H1 (cell line): Measurements from ENCODE around the gene TACC2. TPM values are rescaled to one million over a fixed set of nuclear protein-coding genes. Genes with fewer than 3 reads are reported as not detected.

ENCODE experiments used
- CTCF ChIA-PET: fragments of 300-600 bp; sonication (Branson Sonifier 250); formaldehyde crosslinking; loops from one replicate; lab custom pipeline; 2021; ENCODE audit not compliant: partially characterized antibody; lab: Charles Lee
- POLR2A ChIA-PET: fragments of 300-600 bp; sonication (Branson Sonifier 250); formaldehyde crosslinking; loops from one replicate; lab custom pipeline; 2021; ENCODE audit warnings: inconsistent platforms; ENCODE audit not compliant: partially characterized antibody; lab: Charles Lee
- DNase-seq, 2 experiments: peaks; one replicate each; pipeline versions ENCODE4 v3.0.0 to v3.0.0-alpha.2; 2010 to 2022; ENCODE audit warnings: low spot score in 2 of 2, low read depth in 1 of 2, mixed read lengths in 1 of 2
- FAIRE-seq: peaks from 2 replicates; lab custom pipeline; 2011; peaks lifted over from hg19 to GRCh38; lab: Jason Lieb, UNC
- H2AFZ ChIP-seq: 2 replicates; pipeline ENCODE4 v1.8.1; 2012; ENCODE audit warnings: low read length, inconsistent platforms
- H2AK5ac ChIP-seq: 2 replicates; pipeline ENCODE4 v1.6.1; 2013; ENCODE audit warnings: low read depth, low read length
- H2BK120ac ChIP-seq: replicated peaks from 2 replicates; pipeline ENCODE3; 2013; ENCODE audit warnings: low read depth, low read length, inconsistent platforms
- H2BK12ac ChIP-seq: 2 replicates; pipeline ENCODE4 v1.6.1; 2013; ENCODE audit warnings: low read depth, low read length
- H2BK15ac ChIP-seq: 2 replicates; pipeline ENCODE4 v1.6.1; 2013; ENCODE audit warnings: low read length
- H2BK20ac ChIP-seq: 2 replicates; pipeline ENCODE4 v1.6.1; 2013; ENCODE audit warnings: low read length
- H2BK5ac ChIP-seq: 2 replicates; pipeline ENCODE4 v1.6.1; 2013; ENCODE audit warnings: low read depth, low read length
- H3K14ac ChIP-seq: 2 replicates; pipeline ENCODE4 v1.6.1; 2013; ENCODE audit warnings: inconsistent platforms; ENCODE audit not compliant: insufficient read length
- H3K18ac ChIP-seq: 2 replicates; pipeline ENCODE4 v1.6.1; 2013; ENCODE audit warnings: low read length; ENCODE audit errors: extremely low read depth
- H3K23ac ChIP-seq: 2 replicates; pipeline ENCODE4 v1.6.1; 2013; ENCODE audit warnings: inconsistent platforms; ENCODE audit not compliant: insufficient read length
- H3K23me2 ChIP-seq: 2 replicates; pipeline ENCODE4 v1.6.1; 2013; ENCODE audit warnings: low read depth, low read length
- H3K27ac ChIP-seq: 2 replicates; pipeline ENCODE4 v1.6.1; 2011; ENCODE audit warnings: low read depth, low read length, inconsistent platforms
- H3K27me3 ChIP-seq, 4 experiments: replicated peaks in 1 of 4; 1 replicate in 1 of 4; 2 replicates in 3 of 4; pipeline versions ENCODE4 v1.6.1 to v1.8.1; 2011 to 2013; ENCODE audit warnings: low read length in 3 of 4, mild to moderate bottlenecking in 3 of 4, inconsistent platforms in 2 of 4, mixed read lengths in 2 of 4, moderate library complexity in 1 of 4; ENCODE audit not compliant: control insufficient read depth in 3 of 4, insufficient read depth in 3 of 4; ENCODE audit errors: extremely low read depth in 1 of 4
- H3K36me3 ChIP-seq, 4 experiments: 2 replicates each; pipeline versions ENCODE4 v1.6.1 to v1.8.1; 2011 to 2013; ENCODE audit warnings: mild to moderate bottlenecking in 4 of 4, low read length in 3 of 4, moderate library complexity in 2 of 4, control low read depth in 1 of 4, inconsistent platforms in 1 of 4; ENCODE audit not compliant: insufficient read depth in 4 of 4, control insufficient read depth in 2 of 4
- H3K4ac ChIP-seq: replicated peaks from 2 replicates; pipeline ENCODE3; 2013; ENCODE audit warnings: low read length, low read depth, mixed read lengths, inconsistent platforms; ENCODE audit not compliant: insufficient read length
- H3K4me1 ChIP-seq, 4 experiments: replicated peaks in 1 of 4; 1 replicate in 1 of 4; 2 replicates in 3 of 4; pipeline versions ENCODE4 v1.6.1 to v1.8.1; 2011 to 2013; ENCODE audit warnings: low read length in 3 of 4, inconsistent platforms in 2 of 4, mixed read lengths in 1 of 4; ENCODE audit not compliant: insufficient read depth in 4 of 4, control insufficient read depth in 3 of 4
- H3K4me2 ChIP-seq, 2 experiments: 2 replicates each; pipeline versions ENCODE4 v1.6.1 to v1.8.1; 2011 to 2013; ENCODE audit warnings: low read depth in 2 of 2, low read length in 2 of 2, control low read depth in 1 of 2, inconsistent platforms in 1 of 2, mild to moderate bottlenecking in 1 of 2; ENCODE audit not compliant: insufficient read depth in 1 of 2
- H3K4me3 ChIP-seq, 4 experiments: fragments of 200-600, 300-600 bp in 1 of 4; sonication (generic), shearing (Covaris generic), sonication (Bioruptor Twin) in 1 of 4; 2 replicates each; pipeline versions ENCODE4 v1.5.1 to v1.8.1; 2011 to 2016; ENCODE audit warnings: low read length in 4 of 4, low read depth in 3 of 4, control low read depth in 2 of 4, inconsistent platforms in 2 of 4, mild to moderate bottlenecking in 2 of 4, mixed read lengths in 1 of 4, moderate library complexity in 1 of 4; ENCODE audit not compliant: insufficient read depth in 2 of 4; ENCODE audit errors: extremely low read depth in 1 of 4
- H3K56ac ChIP-seq: replicated peaks from 2 replicates; pipeline ENCODE3; 2013; ENCODE audit warnings: low read depth, mild to moderate bottlenecking, mixed read lengths, low read length, inconsistent platforms; ENCODE audit not compliant: insufficient read length
- H3K79me1 ChIP-seq: 2 replicates; pipeline ENCODE4 v1.6.1; 2013; ENCODE audit warnings: low read depth, low read length, control low read depth
- H3K79me2 ChIP-seq, 2 experiments: 2 replicates each; pipeline versions ENCODE4 v1.6.1 to v1.8.1; 2012 to 2013; ENCODE audit warnings: low read length in 2 of 2, mild to moderate bottlenecking in 2 of 2, inconsistent platforms in 1 of 2; ENCODE audit not compliant: insufficient read depth in 2 of 2, control insufficient read depth in 1 of 2
- H3K9ac ChIP-seq, 4 experiments: replicated peaks in 1 of 4; 1 replicate in 1 of 4; 2 replicates in 3 of 4; pipeline versions ENCODE4 v1.6.1 to v1.8.1; 2011 to 2013; ENCODE audit warnings: low read depth in 3 of 4, low read length in 3 of 4, control low read depth in 2 of 4, mild to moderate bottlenecking in 2 of 4, moderate library complexity in 2 of 4, inconsistent platforms in 1 of 4; ENCODE audit errors: extremely low read depth in 1 of 4
- H3K9me3 ChIP-seq, 2 experiments: 2 replicates each; pipeline versions ENCODE4 v1.6.1 to v1.8.1; 2012 to 2013; ENCODE audit warnings: mild to moderate bottlenecking in 2 of 2, moderate library complexity in 2 of 2, control low read depth in 1 of 2, inconsistent platforms in 1 of 2, low read depth in 1 of 2, low read length in 1 of 2, mixed read lengths in 1 of 2; ENCODE audit not compliant: insufficient read depth in 2 of 2
- H4K20me1 ChIP-seq, 2 experiments: replicated peaks in 1 of 2; 2 replicates each; pipeline versions ENCODE3 to v1.8.1; 2011 to 2013; ENCODE audit warnings: inconsistent platforms in 2 of 2, low read length in 2 of 2, mild to moderate bottlenecking in 1 of 2; ENCODE audit not compliant: insufficient read depth in 2 of 2, control insufficient read depth in 1 of 2
- H4K5ac ChIP-seq: 2 replicates; pipeline ENCODE4 v1.6.1; 2013; ENCODE audit warnings: low read length, low read depth, mixed read lengths, inconsistent platforms; ENCODE audit not compliant: insufficient read length
- H4K8ac ChIP-seq: 2 replicates; pipeline ENCODE4 v1.8.0; 2013; ENCODE audit warnings: mild to moderate bottlenecking, moderate library complexity, low read length, inconsistent platforms; ENCODE audit not compliant: insufficient read depth; ENCODE audit errors: extremely low read depth
- H4K91ac ChIP-seq: replicated peaks from 2 replicates; pipeline ENCODE3; 2013; ENCODE audit warnings: low read length, mixed read lengths, inconsistent platforms; ENCODE audit not compliant: insufficient read length
- CEBPB ChIP-seq: IDR thresholded peaks from 2 replicates; pipeline ENCODE4 v1.6.1; 2012; ENCODE audit warnings: low read depth, low read length
- TEAD4 ChIP-seq: IDR thresholded peaks from 2 replicates; pipeline ENCODE4 v1.6.1; 2012; ENCODE audit warnings: low read depth, low read length, inconsistent platforms, mixed read lengths
- YY1 ChIP-seq: IDR thresholded peaks from 2 replicates; pipeline ENCODE4 v1.6.1; 2011; ENCODE audit warnings: low read depth, mild to moderate bottlenecking, low read length
- WGBS, 2 experiments: shearing (Covaris generic) in 1 of 2; methylation state at CpG; one replicate each; pipeline versions ENCODE4 v1.1.6 to v1.1.7; 2013 to 2015; ENCODE audit warnings: low lambda C conversion rate in 2 of 2, mixed read lengths in 2 of 2, inconsistent platforms in 1 of 2, low coverage in 1 of 2, missing lambda C conversion rate in 1 of 2; ENCODE audit not compliant: insufficient replicate concordance in 2 of 2, insufficient coverage in 1 of 2, insufficient read length in 1 of 2; ENCODE audit errors: extremely low coverage in 1 of 2, missing lambda C conversion rate in 1 of 2; 5-methylcytosine and 5-hydroxymethylcytosine counted together
- polyA plus RNA-seq, 7 experiments: library from polyadenylated mRNA; depleted of rRNA in 3 of 7; stranded (reverse) in 5 of 7; unstranded in 2 of 7; fragments of >200 nt in 5 of 7; fragments of 200-250 nt in 2 of 7; gene quantifications; 1 replicate in 5 of 7; 2 replicates in 1 of 7; 4 replicates in 1 of 7; pipeline versions ENCODE4 v1.2.1 to v1.2.3, GENCODE V29; 2011 to 2013; ENCODE audit warnings: missing spikeins in 2 of 7, mixed read lengths in 2 of 7
- total RNA-seq: library from RNA; stranded (reverse); fragmentation: NEBNext Ultra II Directional; extraction: Animal tissue kit (Norgen Biotek cat#: 25700); gene quantifications from 2 replicates; pipeline ENCODE4 v1.2.1, GENCODE V29; 2021

Gene TACC2
- total and polyA plus RNA-seq, 2 of the 8 experiments (the other 6 are each of a cell fraction or from before 2014, with no cell fraction given), result 21.2 to 46.6 TPM

GRCh38 chr10:122191936-122192541 lies 203.1 kb downstream of the TACC2 start:
- Histone ChIP-seq H3K23ac (no peak overlapping the region), H3K4me1 (peaks cover 9 to 15% (median 12%) of the 10 kb centered on the region in 4 experiments), H3K4me3 (no peak overlapping the region)
- TF ChIP-seq CEBPB (no peak), YY1 (no peak), TEAD4 (peak; percentile 71; the same call in 1 of the 2 replicates)
- TF ChIP-seq, all 59 proteins: peak for 1
- Histone ChIP-seq H2AFZ (no peak overlapping the region), H3K27ac (0 out of 2 replicates have a peak overlapping the region, but pooled peaks have one; percentile 16), H3K9ac (no peak overlapping the region; a peak in 2 of 7 replicates), H3K79me1 (peaks cover 27% of the 10 kb centered on the region), H3K18ac (no peak overlapping the region), H3K14ac (no peak overlapping the region), H2BK120ac (no peak overlapping the region), H4K5ac (no peak overlapping the region), H3K79me2 (peaks cover 3 to 81% of the 10 kb centered on the region in 2 experiments; a peak in 3 of 4 replicates), H2AK5ac (0 out of 2 replicates have a peak overlapping the region, but pooled peaks have one; percentile 65), H2BK5ac (no peak overlapping the region; the same call in 1 of the 2 replicates), H3K56ac (no peak overlapping the region), H4K91ac (no peak overlapping the region), H4K8ac (no peak overlapping the region), H3K27me3 (no peaks in the 10 kb centered on the region), H2BK15ac (no peak overlapping the region), H3K4me2 (peak overlapping the region in 1 of 2 experiments; percentile 24; a peak in 1 of 4 replicates), H3K9me3 (no peaks in the 10 kb centered on the region), H2BK20ac (no peak overlapping the region), H4K20me1 (peaks cover 0 to 14% of the 10 kb centered on the region in 2 experiments), H3K23me2 (no peaks in the 10 kb centered on the region), H2BK12ac (peak overlapping the region; percentile 80; the same call in 1 of the 2 replicates), H3K4ac (no peak overlapping the region), H3K36me3 (peaks cover 2 to 11% (median 9%) of the 10 kb centered on the region in 4 experiments; a peak in 5 of 8 replicates)
- FAIRE-seq (no peak), DNase-seq (no peak)
- CTCF ChIA-PET, result interaction anchor here (0.6 to 3.5 kb wide), 6 partner anchors 11 to 137 kb away, joined by 3 to 22 read pairs (median 4); no protein-coding TSS in a partner anchor
- 85% methylated on average over 18 of the region's 18 CpGs; no CpG with 5 or more reads in 1 of the 2 experiments for WGBS, 2 experiments
- POLR2A ChIA-PET, result interaction anchor here (1.1 to 21.8 kb wide), 2 partner anchors 14 to 24 kb away, joined by 5 to 237 read pairs; no protein-coding TSS in a partner anchor
